ENCODE measurements around the gene SMAD5. TPM values are rescaled to one million over a fixed set of nuclear protein-coding genes. Genes with fewer than 3 reads are reported as not detected.

Gene SMAD5
- total RNA-seq, 1 donor from 2014 or later = 51.7 TPM

- no peak overlapping the region for H3K4me3 Mint-ChIP-seq (ENCODE audit: unreplicated experiment)
- TF ChIP-seq CTCF (IDR thresholded peaks at IDR 0.05) = no peak
- H3K9me3 Mint-ChIP-seq (ENCODE audit: low read depth) = no peaks in the 10 kb centered on the region
- H3K36me3 Mint-ChIP-seq (ENCODE audit: low read depth) = no peaks in the 10 kb centered on the region
- peaks cover 39% of the 10 kb centered on the region for H3K4me1 Mint-ChIP-seq (ENCODE audit: low read depth)
- H3K27ac Mint-ChIP-seq (ENCODE audit: unreplicated experiment) = no peak overlapping the region
- DNase-seq (ENCODE audit: low spot score) = no peak
- H3K27me3 Mint-ChIP-seq (ENCODE audit: low read depth) = peaks cover 3% of the 10 kb centered on the region
Observed at GRCh38 chr5:136130581-136130980, 2.1 kb upstream of the SMAD5 start.

- no peaks in the 10 kb centered on the region for H3K36me3 Mint-ChIP-seq (ENCODE audit: low read depth)
- TF ChIP-seq CTCF (IDR thresholded peaks at IDR 0.05) = no peak
- peaks cover 3% of the 10 kb centered on the region for H3K27me3 Mint-ChIP-seq (ENCODE audit: low read depth)
- peak overlapping the region; percentile 95 for H3K27ac Mint-ChIP-seq (ENCODE audit: unreplicated experiment)
- no peak for DNase-seq (ENCODE audit: low spot score)
- H3K4me3 Mint-ChIP-seq (ENCODE audit: unreplicated experiment) = peak overlapping the region; percentile 82
- H3K4me1 Mint-ChIP-seq (ENCODE audit: low read depth) = peaks cover 44% of the 10 kb centered on the region
- no peaks in the 10 kb centered on the region for H3K9me3 Mint-ChIP-seq (ENCODE audit: low read depth)
Observed at GRCh38 chr5:136132087-136132486, 558 bp upstream of the SMAD5 start.

- peaks cover 56% of the 10 kb centered on the region for H3K4me1 Mint-ChIP-seq (ENCODE audit: low read depth)
- no peak for TF ChIP-seq CTCF (IDR thresholded peaks at IDR 0.05)
- no peak for DNase-seq (ENCODE audit: low spot score)
- H3K9me3 Mint-ChIP-seq (ENCODE audit: low read depth) = no peaks in the 10 kb centered on the region
- no peaks in the 10 kb centered on the region for H3K27me3 Mint-ChIP-seq (ENCODE audit: low read depth)
- H3K36me3 Mint-ChIP-seq (ENCODE audit: low read depth) = no peaks in the 10 kb centered on the region
- H3K4me3 Mint-ChIP-seq (ENCODE audit: unreplicated experiment) = peak overlapping the region; percentile 92
- H3K27ac Mint-ChIP-seq (ENCODE audit: unreplicated experiment) = peak overlapping the region; percentile 95
Observed at GRCh38 chr5:136133222-136133921, 727 bp downstream of the SMAD5 start.

GRCh38 chr5:136133922-136134379 is 1.3 kb downstream of the SMAD5 start:
- Mint-ChIP-seq H3K4me3 (ENCODE audit: unreplicated experiment) (peak overlapping the region; percentile 92), H3K27ac (ENCODE audit: unreplicated experiment) (peak overlapping the region; percentile 95), H3K4me1 (ENCODE audit: low read depth) (peaks cover 59% of the 10 kb centered on the region), H3K36me3 (ENCODE audit: low read depth) (no peaks in the 10 kb centered on the region), H3K9me3 (ENCODE audit: low read depth) (no peaks in the 10 kb centered on the region), H3K27me3 (ENCODE audit: low read depth) (no peaks in the 10 kb centered on the region)
- no peak for TF ChIP-seq CTCF (IDR thresholded peaks at IDR 0.05)
- no peak for DNase-seq (ENCODE audit: low spot score)

GRCh38 chr5:136134653-136135052 is 2.0 kb downstream of the SMAD5 start:
- H3K27ac Mint-ChIP-seq (ENCODE audit: unreplicated experiment) = peak overlapping the region; percentile 79
- H3K9me3 Mint-ChIP-seq (ENCODE audit: low read depth) = no peaks in the 10 kb centered on the region
- TF ChIP-seq CTCF (IDR thresholded peaks at IDR 0.05) = no peak
- H3K4me1 Mint-ChIP-seq (ENCODE audit: low read depth) = peaks cover 62% of the 10 kb centered on the region
- H3K36me3 Mint-ChIP-seq (ENCODE audit: low read depth) = no peaks in the 10 kb centered on the region
- no peak overlapping the region for H3K4me3 Mint-ChIP-seq (ENCODE audit: unreplicated experiment)
- no peak for DNase-seq (ENCODE audit: low spot score)
- no peaks in the 10 kb centered on the region for H3K27me3 Mint-ChIP-seq (ENCODE audit: low read depth)
